DOHH2 (cell line): ENCODE data around the gene MARCHF10.

Source experiments
- EZH2phosphoT487 ChIP-seq: fragments of 200-600 bp; sonication (generic); IDR thresholded peaks from 2 replicates; pipeline ENCODE4 v1.6.1; 2017; ENCODE audit warnings: borderline replicate concordance, mild to moderate bottlenecking, antibody characterized with exemption, low read length, moderate library complexity, mixed read lengths
- TF ChIP-seq, protein P1 (sequence below): fragments of 200-600 bp; sonication (generic); IDR thresholded peaks from one replicate; pipeline ENCODE4 v1.5.1; 2014; ENCODE audit warnings: antibody characterized with exemption, mild to moderate bottlenecking, low read depth, low read length; ENCODE audit not compliant: poor library complexity, severe bottlenecking

GRCh38 chr17:62653826-62654761, 154.0 kb downstream of the MARCHF10 start:
- TF ChIP-seq, protein P1, sequence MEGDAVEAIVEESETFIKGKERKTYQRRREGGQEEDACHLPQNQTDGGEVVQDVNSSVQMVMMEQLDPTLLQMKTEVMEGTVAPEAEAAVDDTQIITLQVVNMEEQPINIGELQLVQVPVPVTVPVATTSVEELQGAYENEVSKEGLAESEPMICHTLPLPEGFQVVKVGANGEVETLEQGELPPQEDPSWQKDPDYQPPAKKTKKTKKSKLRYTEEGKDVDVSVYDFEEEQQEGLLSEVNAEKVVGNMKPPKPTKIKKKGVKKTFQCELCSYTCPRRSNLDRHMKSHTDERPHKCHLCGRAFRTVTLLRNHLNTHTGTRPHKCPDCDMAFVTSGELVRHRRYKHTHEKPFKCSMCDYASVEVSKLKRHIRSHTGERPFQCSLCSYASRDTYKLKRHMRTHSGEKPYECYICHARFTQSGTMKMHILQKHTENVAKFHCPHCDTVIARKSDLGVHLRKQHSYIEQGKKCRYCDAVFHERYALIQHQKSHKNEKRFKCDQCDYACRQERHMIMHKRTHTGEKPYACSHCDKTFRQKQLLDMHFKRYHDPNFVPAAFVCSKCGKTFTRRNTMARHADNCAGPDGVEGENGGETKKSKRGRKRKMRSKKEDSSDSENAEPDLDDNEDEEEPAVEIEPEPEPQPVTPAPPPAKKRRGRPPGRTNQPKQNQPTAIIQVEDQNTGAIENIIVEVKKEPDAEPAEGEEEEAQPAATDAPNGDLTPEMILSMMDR: no peak
- TF ChIP-seq EZH2phosphoT487: no peak
